Esophagus muscularis mucosa (tissue), 3 donors: ENCODE data around the gene UGT1A10.

Experiments used
- POLR2A ChIP-seq: fragments of 450-650 bp; IDR thresholded peaks from one replicate; pipeline ENCODE4 v1.6.1; 2017; ENCODE audit warnings: antibody characterized with exemption, moderate library complexity, mild to moderate bottlenecking, low read depth
- POLR2AphosphoS5 ChIP-seq, 2 donors: sonication (generic); formaldehyde crosslinking; IDR thresholded peaks; one replicate each; pipeline ENCODE4 v1.6.1; 2017; ENCODE audit warnings: antibody characterized with exemption in 2 of 2
- TF ChIP-seq, protein P1 (sequence below), 3 experiments: fragments of 200-600 bp in 2 of 3; fragments of 450-650 bp in 1 of 3; sonication (generic) in 2 of 3; IDR thresholded peaks; one replicate each; pipeline ENCODE4 v1.5.1; 2017 to 2019; ENCODE audit warnings: antibody characterized with exemption in 3 of 3, mild to moderate bottlenecking in 2 of 3, moderate library complexity in 1 of 3

DNA sequence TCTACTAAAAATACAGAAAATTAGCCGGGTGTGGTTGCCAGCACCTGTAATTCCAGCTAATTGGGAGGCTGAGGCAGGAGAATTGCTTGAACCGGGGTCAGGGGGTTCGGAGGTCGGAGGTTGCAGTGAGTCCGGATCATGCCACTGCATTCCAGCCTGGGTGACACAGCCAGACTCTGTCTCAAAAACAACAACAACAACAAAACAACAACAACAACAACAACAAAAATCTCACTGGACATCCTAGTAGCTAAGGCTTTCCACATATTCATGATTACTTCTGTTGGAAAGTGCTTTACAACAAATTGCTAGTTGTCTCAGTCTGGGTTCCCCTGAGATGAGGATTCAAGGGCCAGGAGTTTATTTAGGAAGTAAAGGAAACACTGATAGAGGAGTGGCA, 137.6 kb downstream of the UGT1A10 start:
- TF ChIP-seq, protein P1, sequence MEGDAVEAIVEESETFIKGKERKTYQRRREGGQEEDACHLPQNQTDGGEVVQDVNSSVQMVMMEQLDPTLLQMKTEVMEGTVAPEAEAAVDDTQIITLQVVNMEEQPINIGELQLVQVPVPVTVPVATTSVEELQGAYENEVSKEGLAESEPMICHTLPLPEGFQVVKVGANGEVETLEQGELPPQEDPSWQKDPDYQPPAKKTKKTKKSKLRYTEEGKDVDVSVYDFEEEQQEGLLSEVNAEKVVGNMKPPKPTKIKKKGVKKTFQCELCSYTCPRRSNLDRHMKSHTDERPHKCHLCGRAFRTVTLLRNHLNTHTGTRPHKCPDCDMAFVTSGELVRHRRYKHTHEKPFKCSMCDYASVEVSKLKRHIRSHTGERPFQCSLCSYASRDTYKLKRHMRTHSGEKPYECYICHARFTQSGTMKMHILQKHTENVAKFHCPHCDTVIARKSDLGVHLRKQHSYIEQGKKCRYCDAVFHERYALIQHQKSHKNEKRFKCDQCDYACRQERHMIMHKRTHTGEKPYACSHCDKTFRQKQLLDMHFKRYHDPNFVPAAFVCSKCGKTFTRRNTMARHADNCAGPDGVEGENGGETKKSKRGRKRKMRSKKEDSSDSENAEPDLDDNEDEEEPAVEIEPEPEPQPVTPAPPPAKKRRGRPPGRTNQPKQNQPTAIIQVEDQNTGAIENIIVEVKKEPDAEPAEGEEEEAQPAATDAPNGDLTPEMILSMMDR (IDR thresholded peaks at IDR 0.05), result no peak
- no peak for TF ChIP-seq POLR2A
- no peak for TF ChIP-seq POLR2AphosphoS5 (IDR thresholded peaks at IDR 0.05)
